GM18511 (cell line): ENCODE results near the gene SDF2.
"Not testable (repeated sequence)": the region's sequence is repeated elsewhere in the genome, so short reads cannot be mapped to it uniquely, and the experiment has no call there.

ENCODE experiments used
- ATAC-seq: cut with Tn5 transposase; IDR thresholded peaks from one replicate; pipeline ENCODE4 v1.9.1; 2021; ENCODE audit warnings: mild to moderate bottlenecking, moderate library complexity; ENCODE audit not compliant: unreplicated experiment

Gene SDF2

GRCh38 chr17:28635506-28635905, 26.2 kb downstream of the SDF2 start:
- no peak for ATAC-seq

- no peak for ATAC-seq
Observed at GRCh38 chr17:28634206-28634865, 27.4 kb downstream of the SDF2 start.

GRCh38 chr17:28626818-28627217, 34.9 kb downstream of the SDF2 start:
- ATAC-seq: no peak

- ATAC-seq: no peak
Observed at GRCh38 chr17:28624148-28624547, 37.6 kb downstream of the SDF2 start.

GRCh38 chr17:28623696-28624095, 38.0 kb downstream of the SDF2 start:
- no peak for ATAC-seq

- no peak for ATAC-seq
Observed at GRCh38 chr17:28622186-28622585, 39.5 kb downstream of the SDF2 start.

- no peak for ATAC-seq
Observed at GRCh38 chr17:28620010-28620409, 41.7 kb downstream of the SDF2 start.

GRCh38 chr17:28618464-28618863, 43.2 kb downstream of the SDF2 start:
- no peak for ATAC-seq

- no peak for ATAC-seq
Observed at GRCh38 chr17:28616281-28616680, 45.4 kb downstream of the SDF2 start.

- no peak for ATAC-seq
Observed at GRCh38 chr17:28615260-28615940, 46.3 kb downstream of the SDF2 start.

- ATAC-seq: no peak
Observed at GRCh38 chr17:28613931-28614381, 47.8 kb downstream of the SDF2 start, which contains the start of gene RSKR. Gene RSKR (minus strand): TSS chr17:28614185. CDS start chr17:28614161, 24 bp downstream.

- ATAC-seq: no peak
Observed at GRCh38 chr17:28612936-28613872, 48.5 kb downstream of the SDF2 start.

- ATAC-seq: no peak
Observed at GRCh38 chr17:28612531-28612930, 49.2 kb downstream of the SDF2 start.

- ATAC-seq: no peak
Observed at GRCh38 chr17:28610376-28610775, 51.3 kb downstream of the SDF2 start.

GRCh38 chr17:28604031-28604430, 57.7 kb downstream of the SDF2 start:
- not testable (repeated sequence) for ATAC-seq

- ATAC-seq: peak; percentile 54
Observed at GRCh38 chr17:28599311-28600184, 62.2 kb downstream of the SDF2 start.

GRCh38 chr17:28598799-28599310, 62.9 kb downstream of the SDF2 start, which contains the start of gene SPAG5:
Gene SPAG5 (minus strand): TSS chr17:28599025. CDS start chr17:28598946, 79 bp downstream.
- peak; percentile 92 for ATAC-seq

GRCh38 chr17:28598389-28598788, 63.3 kb downstream of the SDF2 start:
- no peak for ATAC-seq
